Measurements from ENCODE around the gene SGF29.
"Not testable (repeated sequence)": the region's sequence is repeated elsewhere in the genome, so short reads cannot be mapped to it uniquely, and the experiment has no call there.

GRCh38 chr16:28636093-28636823 lies 82.5 kb downstream of the SGF29 start:
- TF ChIP-seq REST (IDR thresholded peaks at IDR 0.05; ENCODE audit: low read depth); EGR1 (IDR thresholded peaks at IDR 0.05): not testable (repeated sequence)
- TF ChIP-seq, protein P1, sequence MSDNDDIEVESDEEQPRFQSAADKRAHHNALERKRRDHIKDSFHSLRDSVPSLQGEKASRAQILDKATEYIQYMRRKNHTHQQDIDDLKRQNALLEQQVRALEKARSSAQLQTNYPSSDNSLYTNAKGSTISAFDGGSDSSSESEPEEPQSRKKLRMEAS (IDR thresholded peaks at IDR 0.05): not testable (repeated sequence)
